Glomerular visceral epithelial cell (primary cell): ENCODE results near the gene SPDEF.
A peak's percentile ranks its signal among the peaks of the same experiment; 100 is the strongest.

Experiments
- DNase-seq: peaks from one replicate; pipeline ENCODE4 v3.0.0-alpha.2; 2016; ENCODE audit errors: extremely low spot score

SPDEF gene

GRCh38 chr6:34527751-34528670, 28.1 kb downstream of the SPDEF start:
- DNase-seq = no peak

- peak; percentile 90 for DNase-seq
Observed at GRCh38 chr6:34526992-34527728, 29.0 kb downstream of the SPDEF start.

- DNase-seq = no peak
Observed at GRCh38 chr6:34526241-34526972, 29.7 kb downstream of the SPDEF start.

- no peak for DNase-seq
Observed at GRCh38 chr6:34525431-34526175, 30.5 kb downstream of the SPDEF start.

GRCh38 chr6:34524971-34525370, 31.2 kb downstream of the SPDEF start:
- no peak for DNase-seq

- no peak for DNase-seq
Observed at GRCh38 chr6:34524499-34524898, 31.6 kb downstream of the SPDEF start.

DNA sequence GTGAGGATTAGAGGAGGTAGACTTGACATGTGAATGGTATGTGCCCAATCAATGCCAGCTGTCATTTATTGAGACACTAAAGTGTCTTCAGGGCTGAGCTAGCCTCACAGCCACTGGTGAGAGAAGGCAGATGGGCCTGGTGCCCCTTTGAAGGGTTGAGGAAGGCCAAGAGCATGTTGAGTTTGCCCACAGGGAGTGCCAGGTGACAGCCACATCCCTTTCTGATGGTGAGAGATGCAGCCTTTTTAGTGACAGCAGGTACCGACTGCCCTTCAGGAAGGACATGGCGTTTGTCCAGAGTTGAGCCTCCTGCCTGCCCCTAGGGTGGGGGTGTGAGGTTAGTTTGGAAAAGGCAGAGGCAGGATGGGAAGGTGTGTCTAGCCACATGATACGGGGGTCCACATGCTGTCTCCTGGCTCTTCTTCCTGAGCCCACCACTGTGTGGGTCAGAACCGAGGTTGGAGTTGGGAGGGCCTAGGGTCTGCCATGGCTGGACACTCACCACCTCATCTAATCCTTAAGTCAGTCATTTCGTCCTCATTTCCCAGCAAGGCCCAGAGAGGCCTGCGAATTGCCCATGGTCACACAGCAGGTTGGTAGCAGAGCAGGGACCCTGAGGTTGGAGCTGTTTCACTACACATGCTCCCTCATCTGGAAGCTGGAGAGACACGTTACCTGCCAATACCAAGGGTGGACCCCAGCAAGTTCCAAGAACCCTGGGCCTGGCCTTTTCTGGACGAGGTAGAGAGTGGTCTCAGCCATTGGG, 32.5 kb downstream of the SPDEF start:
- DNase-seq = no peak

GRCh38 chr6:34522761-34523160, 33.4 kb downstream of the SPDEF start:
- no peak for DNase-seq

GRCh38 chr6:34521463-34522285, 34.5 kb downstream of the SPDEF start:
- no peak for DNase-seq

DNA sequence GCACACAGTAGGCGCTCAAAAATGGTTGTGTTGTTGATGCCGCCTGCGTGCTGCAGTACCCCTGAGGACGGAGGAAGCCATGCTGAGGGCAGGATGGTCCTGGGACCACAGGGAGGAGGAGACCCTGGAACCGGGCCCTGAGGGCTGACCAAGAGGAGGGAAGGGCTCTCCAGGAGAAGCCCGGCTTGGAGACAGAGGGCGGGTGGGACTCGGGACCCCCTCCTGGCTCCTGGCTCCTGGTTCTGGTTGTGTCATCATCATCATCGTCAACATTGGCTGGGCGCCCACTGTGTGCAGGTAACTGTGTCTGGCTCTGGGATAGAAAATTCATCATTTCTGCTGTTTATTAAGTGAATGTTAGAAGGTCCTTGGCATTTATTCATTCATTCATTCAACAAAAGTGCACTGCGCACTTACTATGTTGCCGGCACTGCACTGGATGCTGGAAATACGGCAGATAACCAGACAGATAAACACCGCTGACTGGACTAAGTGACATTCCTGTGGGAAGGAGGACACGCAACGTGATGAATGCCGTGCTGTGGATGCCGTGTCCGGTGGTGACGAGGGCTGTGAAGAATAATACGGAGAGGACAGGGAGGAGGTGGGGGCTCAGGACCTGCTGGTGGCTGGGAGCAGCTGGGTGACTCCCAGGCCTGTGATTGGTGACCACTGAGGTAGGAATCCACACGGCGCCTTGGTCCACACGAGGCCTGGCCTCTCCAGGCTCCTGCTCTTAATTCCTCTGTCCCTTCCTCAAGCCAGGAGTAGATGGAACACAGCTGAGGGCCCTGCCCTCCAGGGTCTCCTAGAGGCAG, 35.3 kb downstream of the SPDEF start:
- no peak for DNase-seq

GRCh38 chr6:34519971-34520644, 36.0 kb downstream of the SPDEF start:
- DNase-seq = no peak

- no peak for DNase-seq
Observed at GRCh38 chr6:34518669-34519365, 37.3 kb downstream of the SPDEF start.

DNA sequence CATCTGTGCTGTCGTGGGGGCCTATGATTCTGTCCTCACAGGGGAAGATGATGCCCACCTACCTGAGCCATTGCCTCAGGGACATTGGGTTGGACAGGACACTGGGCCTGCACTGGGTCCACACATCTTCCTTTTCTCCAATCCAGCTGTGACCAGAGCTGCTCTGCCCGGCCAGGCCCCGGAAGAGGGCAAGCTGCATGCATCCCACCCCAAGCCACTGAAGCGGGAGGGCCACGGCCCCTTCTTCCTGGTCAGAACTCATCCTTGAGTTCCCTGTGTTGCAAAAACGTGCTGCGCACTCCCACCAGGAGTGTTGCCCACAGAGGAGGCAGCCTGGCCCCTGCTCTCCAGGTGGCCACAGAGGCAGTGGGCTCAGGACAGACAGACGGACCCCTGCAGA, 38.2 kb downstream of the SPDEF start:
- DNase-seq = no peak

GRCh38 chr6:34517461-34517881, 38.7 kb downstream of the SPDEF start:
- DNase-seq = no peak

DNA sequence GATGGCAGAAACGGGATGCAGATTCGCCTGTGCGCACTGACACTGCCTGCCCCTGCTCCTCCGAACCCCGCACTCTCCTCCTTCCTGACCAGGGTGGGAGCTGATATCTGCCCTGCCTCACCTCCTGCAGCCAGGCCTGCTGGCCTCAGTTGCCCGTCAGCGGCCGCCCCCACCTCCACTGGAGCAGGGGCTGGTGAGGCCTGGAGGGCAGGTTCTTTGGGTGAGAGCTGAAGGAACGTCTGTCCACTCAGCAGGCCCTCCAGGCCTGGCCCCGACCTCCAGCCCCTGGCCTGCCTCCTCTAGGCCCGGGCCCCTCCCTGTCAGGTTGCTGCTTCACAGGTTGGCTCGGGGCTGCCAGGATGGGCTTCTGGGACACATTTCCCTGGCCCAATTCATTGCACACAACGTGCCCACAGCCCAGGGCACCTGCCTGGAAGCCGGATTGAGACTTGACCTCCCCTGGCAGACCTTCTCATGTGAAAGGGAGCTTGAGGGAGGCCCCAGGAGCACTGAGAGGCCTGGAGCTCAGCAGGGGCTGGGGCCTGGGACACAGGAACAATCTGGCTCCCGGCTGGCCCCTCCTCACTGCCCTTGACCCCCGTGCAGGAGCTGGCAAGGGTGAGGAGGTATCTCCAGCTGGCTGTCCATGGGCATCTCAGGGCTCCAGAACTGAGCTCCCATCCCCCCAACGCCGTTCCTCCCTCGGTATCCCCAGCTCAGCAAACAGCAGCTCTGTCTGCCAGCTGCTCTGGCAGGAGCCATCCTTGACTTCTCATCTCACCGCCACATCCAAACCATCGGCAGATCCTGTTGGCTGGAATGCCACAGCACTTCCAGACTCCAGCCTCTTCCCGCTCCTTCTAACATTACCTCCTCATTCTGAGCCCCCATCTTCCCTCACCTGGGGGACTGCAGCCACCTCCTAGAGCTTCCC, 39.5 kb downstream of the SPDEF start:
- no peak for DNase-seq

DNA sequence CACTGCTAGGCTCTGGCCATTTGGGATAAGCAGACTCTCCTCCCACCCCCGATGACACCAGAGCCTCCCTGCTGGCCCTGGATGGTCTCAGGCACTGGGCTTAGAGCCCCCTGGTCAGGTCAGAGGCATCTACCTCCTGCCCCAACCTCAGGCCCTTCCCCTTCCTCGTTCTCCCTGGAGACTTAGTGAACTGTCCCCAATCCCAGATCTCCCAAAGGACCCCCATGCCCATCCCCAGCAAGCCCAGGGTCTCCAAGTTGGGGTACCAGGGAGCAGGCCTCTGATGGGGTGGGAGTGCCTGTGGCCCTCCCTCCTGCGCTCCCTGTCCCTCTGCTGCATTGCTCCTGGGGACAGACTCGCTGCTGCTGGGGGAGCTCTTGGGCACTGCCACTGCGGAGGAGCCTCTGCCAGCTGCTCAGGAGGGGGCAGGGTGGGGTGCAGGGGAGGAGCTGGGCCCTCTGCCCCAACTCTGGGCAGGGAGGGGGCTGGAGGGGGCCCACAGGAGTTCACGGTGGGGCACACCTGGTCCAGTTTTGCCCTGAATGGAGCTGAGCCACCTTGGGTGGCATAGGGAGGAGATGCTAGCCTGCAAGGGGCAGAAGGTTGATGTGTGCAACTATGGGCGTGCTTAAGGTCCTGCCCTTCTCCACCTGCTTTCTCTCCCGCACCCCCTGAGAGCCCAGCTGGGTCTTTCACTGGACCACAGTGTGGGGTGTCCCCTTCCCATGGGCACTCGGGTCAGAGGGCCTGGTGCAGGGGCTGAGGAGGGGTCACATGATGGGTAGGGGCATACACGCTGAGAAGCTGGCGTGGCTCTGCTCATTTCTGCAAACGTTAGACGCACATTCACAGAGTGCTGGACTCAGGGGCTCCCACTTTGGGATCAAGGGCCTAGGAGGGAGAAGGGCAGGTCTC, 40.4 kb downstream of the SPDEF start:
- no peak for DNase-seq
